Stimulated activated CD4-positive, alpha-beta T cell treated with anti-CD3 and anti-CD28 coated beads, Interleukin-12 subunit alpha, Interleukin-12 subunit beta, amount 100 ng/mL, for 24 hours (primary cell): ENCODE data around the gene TPM4.
A peak's percentile ranks its signal among the peaks of the same experiment; 100 is the strongest.

ENCODE experiments used
- DNase-seq, 2 experiments: peaks; one replicate each; pipeline ENCODE4 v3.0.0-alpha.2; 2020; ENCODE audit warnings: low read depth in 2 of 2

Gene TPM4

DNA sequence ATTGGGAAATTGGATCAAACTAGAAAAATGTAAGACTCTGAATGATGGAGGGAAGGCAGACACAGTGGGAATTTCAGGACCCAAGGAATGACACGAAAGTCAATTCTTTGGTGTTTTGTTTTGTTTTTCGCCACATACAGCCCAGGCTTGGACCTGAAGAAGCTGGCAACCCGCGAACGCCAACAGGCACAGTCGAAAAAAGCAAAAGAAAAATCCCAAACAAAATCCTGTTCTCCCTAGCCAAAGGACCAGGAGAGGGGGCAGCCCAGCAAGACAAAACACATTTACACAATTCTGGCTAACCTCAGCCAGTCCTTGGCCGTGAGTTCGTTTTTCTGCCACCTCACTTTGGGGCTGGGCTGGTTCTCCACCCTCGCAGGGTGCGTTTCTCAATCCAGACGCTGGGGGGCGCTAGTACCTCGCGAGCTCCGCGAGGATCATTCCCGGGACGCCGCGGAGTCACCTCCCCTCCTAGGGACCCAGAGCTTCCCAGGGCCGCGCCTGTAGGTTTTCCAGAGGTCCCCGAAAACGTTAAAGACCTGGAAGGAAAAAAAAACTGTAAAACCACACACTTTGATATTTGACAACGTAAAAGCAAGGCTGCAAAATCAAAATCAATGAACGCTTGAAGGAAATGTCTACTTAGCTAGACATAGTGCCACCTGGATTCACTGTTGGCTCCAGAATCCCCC lies 34.9 kb upstream of the TPM4 start:
- DNase-seq = peak; percentile 60 to 75

DNA sequence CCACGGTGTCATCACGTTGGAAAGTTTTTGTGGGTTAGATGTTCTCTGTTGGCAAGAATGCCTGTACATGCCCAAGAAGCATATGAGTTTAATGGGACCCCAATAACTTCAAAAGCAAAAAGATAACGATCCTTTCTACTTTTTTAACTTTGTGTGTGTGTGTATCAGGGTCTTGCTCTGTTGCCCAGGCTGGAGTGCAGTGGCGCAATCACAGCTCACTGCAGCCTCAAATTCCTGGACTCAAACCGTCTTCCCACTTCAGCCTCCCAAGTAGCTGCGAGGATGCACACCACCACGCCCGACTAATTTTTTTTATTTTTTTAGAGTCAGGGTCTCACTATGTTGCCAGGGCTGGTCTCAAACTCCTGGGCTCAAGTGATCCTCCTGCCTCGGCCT lies 34.3 kb upstream of the TPM4 start:
- DNase-seq = no peak

DNA sequence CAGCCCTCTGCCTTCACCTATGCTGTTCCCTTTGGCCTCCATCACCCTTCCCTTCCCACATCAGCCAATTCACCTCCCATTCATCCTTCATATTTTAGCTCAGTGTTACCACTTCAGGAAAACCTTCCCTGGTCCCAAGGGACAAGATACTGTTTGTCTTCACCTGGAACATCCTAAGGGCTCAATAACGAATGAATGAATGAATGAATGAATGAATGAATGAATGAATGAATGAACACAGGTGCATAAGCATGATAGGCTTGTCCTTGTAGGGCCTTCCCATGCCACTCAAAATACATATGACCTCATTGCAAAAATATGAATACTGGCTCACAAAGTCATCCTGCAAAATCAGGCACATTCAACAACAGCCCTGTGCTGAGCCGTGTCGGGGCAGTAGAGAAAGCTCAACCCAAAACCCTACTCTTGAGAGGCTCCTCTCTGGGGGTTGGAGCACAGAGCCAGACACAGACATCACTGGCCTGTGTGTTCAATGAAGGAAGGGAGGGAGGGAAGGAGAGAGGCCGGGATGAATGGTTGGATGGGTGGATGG lies 33.7 kb upstream of the TPM4 start:
- DNase-seq = no peak

DNA sequence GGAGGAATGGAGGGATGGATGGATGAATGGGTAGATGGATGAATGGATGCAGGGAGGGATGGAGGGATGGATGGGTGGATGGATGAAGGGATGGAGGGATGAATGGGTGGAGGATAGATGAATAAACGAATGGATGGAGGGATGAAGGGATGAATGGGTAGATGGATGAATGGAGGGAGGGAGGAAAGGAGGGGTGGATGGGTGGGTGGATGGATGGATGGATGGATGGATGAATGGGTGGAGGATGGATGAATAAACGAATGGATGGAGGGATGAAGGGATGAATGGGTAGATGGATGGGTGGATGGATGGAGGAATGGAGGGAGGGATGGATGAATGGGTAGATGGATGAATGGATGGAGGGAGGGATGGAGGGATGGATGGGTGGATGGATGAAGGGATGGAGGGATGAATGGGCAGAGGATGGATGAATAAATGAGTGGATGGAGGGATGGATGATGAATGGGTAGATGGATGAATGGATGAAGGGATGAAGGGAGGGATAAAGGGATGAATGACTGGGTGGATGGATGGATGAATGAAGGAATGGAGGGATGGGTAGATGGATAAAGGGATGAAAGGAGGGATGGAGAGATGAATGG lies 33.0 kb upstream of the TPM4 start:
- DNase-seq = no peak

DNA sequence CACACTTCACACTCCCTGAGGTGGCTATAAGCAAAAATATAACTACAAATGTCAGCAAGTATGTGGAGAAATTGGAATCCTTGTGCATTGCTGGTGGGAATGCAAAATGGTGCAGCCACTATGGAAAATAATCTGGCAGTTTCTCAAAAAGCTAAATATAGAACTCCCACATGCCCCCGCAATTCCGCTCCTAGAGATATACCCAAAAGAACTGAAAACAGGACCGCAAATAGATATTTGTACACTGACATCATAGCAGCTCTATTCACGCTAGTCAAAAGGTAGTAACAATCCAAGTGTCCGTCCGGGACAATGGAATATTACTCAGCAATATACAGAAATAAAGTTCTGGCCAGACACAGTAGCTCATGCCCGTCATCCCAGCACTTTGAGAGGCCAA lies 31.5 kb upstream of the TPM4 start:
- DNase-seq = no peak

DNA sequence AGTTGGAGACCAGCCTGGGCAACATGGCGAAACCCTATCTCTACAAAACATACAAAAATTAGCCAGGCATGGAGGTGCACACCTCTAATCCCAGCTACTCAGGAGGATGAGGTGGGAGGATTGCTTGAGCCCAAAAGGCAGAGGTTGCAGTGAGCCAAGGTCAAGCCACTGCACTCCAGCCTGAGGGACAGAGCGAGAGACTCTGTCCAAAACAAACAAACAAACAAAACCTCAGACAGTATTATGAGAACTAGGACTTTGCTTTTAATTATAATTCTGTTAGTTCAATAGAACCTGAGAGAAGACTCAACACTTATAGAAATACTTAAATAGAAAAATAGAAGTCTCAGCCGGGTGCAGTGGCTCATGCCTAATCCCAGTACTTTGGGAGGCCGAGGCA lies 31.1 kb upstream of the TPM4 start:
- DNase-seq = no peak

DNA sequence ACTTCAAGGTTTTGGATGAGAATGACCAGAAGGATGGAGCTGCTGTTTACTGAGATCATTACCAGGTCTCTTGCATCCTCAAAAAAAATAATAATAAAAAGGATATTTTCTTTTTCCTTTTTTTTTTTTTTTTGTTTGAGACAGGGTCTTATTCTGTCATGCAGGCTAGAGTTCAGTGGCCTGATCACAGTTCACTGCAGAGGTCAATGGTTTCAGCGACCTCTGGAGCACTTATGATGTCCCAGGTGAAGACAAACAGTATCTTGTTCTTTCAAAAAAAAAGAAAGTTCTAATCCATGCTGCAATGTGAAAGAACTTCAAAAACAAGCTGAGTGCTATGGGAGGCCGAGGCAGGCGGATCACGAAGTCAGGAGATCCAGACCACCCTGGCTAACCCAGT lies 30.4 kb upstream of the TPM4 start:
- no peak for DNase-seq

DNA sequence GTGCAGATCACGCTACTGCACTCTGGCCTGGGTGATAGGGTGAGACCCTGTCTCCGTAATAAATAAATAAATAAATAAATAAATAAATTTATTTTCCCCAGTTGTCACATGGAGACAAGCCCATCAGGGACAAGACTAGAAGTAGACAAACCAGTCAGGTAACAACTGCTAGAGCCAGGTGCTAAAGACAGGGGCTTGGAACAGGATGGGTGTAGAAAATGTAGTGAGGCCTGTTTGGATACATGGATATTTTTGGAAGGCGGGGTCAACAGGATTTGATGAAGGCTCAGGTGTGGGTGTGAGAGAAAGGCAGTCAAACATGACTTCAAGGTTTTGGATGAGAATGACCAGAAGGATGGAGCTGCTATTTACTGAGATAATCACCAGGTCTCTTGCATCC lies 27.7 kb upstream of the TPM4 start:
- no peak for DNase-seq

DNA sequence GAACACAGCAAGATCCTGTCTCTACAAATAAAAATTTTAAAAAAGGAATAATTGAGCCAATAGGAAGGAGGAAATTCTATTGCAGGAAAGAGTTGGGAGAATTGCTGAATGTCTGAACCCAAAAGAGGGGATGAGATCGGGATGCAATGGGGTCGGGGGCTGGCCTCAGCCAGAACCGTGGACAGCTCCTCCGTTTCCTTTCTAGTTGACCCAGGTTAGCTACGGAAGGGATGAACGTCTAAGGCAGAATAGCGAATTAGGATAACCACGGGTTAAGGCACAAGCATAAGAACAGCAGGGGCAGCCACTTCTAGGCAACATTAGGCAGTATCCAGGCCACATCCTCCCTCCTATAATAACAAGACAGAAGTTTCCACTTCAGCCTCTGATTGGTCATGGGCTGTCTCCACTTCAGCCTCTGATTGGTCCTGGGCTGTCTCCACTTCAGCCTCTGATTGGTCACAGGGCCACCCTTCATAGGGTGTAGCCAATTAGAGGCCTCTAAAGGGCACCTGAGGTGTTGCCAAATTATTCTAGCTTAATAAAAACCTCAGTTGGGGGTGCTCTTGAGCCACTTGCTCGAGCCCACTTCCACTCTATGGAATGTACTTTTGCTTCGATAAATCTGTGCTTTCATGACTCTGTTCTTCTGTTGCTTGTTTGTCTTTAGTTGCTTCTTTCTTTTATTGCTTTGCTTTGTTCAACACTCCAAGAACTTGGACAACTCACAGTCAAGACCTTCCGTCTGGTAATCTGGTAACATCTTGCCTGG lies 24.9 kb upstream of the TPM4 start:
- DNase-seq = no peak

DNA sequence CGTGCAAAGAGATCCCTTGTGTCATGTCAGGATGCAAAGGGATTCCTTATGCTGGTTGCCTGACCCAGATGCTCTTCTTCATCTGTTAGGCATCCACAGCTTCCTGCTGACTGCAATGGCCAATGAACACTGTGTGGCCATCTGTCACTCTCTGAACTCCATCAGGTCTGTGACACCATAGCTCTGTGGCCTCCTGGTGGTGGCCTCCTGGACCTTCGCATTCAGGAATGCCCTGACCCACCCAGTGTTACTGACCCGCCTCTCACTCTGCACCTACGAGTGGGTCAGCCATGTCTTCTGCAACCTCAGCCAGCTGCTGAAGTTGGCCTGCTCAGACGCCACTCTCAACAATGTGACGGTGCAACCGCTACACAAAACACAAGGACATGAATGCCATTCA lies 23.9 kb upstream of the TPM4 start:
- no peak for DNase-seq

DNA sequence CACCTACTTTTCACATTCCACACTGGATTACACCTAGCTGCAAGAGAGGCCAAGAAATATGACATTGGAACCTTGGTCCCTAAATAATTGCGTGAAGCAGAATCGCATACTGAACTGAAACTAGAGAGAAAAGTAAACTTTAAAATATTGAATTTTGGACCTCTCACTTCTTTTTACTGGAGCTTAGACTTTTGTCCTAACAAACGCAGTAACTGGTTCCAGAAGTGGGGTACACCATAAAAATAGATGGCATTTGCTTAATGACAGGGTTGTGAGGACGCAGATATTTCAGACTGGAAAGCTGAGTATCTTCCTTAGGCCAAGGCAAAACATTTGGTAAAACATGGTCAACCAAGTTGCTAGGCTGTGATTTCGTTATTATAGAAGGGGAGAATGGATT lies 19.2 kb upstream of the TPM4 start:
- DNase-seq = no peak

DNA sequence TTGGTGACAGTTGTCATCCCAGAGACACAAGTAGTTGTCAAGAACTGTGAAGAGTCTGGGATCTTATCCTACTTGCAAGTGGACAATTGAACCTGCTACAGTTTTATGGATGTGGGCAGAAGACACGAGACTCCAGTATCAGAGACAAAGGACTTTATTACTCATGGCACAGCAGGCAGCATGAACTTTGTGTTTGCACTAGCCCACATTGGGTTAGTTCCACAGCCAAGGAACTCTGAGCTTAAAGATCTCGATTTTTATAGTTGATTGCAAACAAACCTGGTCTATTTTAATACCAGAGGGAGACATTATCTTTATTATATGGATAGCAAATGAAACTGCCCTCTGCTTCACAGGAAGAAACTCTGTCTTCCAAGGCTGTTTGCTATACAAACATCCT lies 16.0 kb upstream of the TPM4 start:
- no peak for DNase-seq

DNA sequence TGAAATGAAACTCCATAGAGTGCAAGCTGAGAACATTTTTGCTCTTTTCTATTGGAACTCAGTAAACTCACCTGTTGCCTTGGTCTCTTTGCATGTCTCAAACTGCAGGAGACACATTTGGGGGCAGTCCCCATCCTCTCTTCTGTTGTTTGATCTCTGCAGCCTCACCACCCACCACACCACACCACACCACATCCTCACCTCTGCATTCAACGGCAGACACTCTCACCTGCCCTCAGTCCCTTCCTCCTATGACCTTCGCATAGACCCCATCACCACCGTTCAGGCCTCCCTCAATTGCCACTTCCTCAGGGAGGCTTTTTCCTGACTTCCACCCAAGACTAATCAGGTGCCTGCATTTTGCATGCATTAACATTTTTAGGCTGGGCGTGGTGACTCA lies 14.4 kb upstream of the TPM4 start:
- no peak for DNase-seq

DNA sequence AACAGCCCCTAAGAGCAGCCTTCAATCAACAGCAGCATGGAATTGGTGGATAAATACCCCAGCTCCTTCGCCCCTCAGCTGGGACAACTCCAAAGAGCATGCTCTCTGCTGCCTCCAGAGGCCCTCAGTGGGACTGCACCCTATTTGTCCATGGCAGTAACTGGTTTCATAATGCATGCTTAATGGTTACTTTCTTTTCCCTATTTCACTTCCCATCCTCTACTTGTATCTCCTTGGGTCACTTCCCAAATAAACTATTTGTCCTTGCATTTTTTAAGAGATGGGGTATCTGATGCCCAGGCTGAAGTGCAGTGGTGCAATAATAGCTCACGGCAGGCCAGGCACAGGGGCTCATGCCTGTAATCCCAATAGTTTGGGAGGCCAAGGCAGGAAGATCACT lies 13.5 kb upstream of the TPM4 start:
- DNase-seq = peak in 1 of 2 experiments; percentile 69

DNA sequence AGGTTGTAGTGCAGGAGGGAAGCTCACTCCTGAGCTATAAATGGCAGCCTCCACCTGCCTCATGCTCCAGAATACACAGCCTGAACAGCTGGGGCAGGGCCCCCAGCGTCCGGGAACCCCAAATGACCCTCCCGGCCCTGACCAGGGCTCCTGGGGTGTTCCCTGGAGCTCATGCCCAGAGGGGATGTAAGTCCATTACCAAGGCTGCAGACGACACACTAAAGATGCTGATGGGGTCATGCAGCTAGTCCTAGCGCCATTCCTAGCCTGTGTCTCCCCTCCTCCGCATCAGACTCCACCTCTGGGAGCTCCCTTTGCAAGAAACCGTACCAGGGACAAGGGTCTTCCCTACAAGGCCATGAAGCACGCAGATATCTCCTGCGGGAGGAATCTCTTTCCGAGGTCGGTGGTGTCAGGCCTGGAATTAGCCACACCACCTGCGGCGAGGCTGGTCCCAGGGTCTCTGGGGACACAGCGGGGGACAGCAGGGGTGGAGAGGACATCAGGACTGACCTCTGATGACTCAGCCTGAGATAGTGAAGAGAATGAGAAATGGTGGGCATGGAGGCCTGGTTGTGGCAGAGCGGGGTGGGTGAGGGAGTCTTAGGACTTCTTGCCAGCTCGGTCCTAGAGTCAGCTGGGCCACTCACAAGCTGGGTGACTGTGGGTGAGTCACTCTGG lies 11.9 kb upstream of the TPM4 start:
- DNase-seq = no peak

DNA sequence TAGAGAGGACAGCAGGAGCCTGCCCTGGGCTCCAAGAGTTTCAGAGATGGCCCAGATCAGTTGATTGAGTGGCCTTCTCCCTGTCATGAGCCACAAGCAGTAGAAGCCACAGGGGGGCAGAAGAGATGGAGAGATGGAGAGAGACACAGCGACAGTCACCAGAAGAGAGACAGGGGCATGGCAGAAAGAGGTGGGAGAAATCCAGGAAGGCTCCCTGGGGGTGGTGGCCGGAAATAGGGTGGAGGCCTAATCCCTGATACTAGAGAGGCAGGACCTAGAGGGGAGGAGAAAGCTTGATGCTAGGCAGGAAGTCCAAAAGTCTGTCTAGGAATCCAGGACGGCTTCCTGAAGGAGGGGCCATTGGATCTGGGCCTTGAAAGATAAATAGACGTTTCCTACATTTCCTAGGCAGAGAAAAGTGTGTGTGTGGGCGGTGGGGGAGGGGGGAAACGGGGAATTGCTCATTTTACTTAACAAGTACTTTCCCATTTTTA lies 9.6 kb upstream of the TPM4 start:
- DNase-seq = peak in 1 of 2 experiments; percentile 46

DNA sequence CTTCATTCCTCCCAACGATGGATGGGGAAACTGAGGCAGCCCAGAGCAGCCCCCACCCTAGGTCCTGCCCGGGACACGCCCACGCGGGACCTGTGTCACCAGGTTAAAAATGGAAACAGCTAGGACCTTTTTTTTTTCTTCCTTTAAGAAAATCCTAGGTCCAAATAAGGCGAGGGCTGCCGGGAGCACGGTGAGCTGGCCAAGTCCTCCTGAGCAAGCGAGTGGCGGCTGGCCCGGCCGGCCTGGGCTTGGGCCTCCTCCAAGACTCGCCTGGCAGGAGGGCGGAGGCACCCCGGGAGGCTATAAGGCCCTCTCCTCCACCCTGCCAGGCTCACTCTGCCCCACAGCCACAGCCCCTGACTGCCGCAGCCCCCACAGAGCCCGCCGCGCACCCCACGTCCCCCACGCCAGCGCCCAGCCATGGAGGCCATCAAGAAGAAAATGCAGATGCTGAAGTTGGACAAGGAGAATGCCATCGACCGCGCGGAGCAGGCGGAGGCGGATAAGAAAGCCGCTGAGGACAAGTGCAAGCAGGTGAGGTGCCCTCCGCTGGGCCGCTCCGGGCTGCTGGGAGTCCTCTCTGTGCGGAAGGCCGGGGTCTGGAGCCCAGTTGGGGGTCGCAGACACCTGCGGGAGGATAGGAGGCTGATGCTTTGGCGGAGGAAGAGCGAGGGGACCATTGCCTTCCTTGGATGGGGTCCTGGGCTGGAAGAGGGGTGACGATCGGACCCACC lies 8.9 kb upstream of the TPM4 start:
- no peak for DNase-seq

DNA sequence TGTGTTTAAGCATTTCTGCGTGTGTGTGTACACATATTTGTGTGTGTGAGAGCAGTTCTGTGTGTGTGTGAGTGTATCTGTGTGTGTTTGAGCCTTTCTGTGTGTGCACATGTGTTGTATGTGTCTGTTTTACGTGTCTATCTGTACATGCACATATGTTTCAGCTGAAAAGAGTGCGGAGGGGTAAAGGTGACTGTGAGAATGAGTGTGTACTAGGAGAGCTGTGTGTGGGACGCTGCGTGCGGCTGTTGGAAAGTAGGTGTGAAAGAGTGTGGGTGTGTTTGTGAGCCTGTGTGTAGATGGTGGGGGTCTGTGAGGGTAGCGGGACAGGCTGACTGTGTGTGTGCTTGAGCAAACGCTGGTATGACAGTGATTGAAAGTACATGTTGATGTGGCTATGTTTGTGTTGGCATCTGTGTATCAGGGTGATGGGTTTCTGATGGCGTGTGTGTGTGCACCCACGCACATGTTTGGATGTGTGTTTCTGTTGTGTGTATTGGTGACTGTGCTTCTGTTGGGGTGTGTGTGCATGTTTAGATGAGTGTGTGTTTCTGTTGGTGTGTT lies 7.5 kb upstream of the TPM4 start:
- DNase-seq = no peak

DNA sequence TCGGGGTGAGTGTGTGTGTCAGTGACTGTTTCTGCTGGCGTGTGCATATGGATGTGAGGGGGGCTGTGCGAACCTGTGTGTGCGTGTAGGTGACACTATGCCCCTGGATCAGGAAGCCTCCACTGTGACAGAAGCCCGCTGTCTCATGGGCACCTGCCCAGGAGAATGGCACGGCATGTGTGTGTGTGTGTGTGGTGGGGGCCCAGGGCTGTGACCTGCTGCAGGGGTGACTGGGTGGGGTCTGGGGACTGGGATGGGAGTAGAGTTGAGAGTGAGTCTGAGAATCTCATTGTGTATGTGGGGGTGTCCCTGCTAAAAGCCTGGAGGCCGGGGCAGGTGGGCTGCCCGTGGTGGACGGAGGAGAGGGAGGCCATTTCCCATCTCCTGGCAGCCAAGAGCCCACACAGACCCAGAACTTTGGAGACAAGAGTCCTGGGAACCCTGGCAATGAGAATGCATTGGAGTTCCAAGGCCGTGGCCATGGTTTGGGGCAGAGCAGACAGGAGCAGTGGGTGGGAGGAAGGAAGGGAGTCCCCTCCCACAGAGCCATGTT lies 6.4 kb upstream of the TPM4 start:
- no peak for DNase-seq

DNA sequence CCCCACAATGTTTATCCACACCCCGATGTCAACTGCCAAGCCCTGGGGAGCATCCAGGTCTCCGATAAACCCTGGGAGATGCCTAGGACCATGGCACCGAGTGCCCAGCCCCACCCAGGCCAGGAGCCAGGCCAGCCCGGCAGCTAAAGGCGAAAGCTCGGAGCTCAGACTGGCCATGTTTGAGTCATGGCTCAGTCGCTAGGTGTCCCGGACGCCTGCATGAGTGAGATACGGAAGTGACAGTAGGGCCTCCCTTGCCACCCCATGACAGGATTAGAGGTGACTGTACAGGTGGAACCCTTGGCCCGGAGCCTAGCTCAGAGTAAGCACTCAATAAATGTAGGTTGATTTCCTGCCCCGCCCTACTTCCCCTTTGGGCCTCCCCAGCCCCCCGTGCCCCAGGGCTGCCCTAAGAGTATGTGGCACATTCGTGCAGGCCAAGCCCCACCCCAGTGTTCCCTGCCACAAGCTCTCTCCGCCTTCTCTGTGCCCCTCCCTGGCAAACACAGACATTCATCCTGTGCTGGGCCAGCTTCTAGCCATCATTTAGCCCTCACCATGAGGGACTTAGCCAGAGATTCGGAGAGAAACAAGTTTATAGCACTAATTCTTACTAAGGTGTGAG lies 5.8 kb upstream of the TPM4 start:
- peak; percentile 60 to 69 for DNase-seq
